Measurements from ENCODE around the gene ZNRF1. TPM values are rescaled to one million over a fixed set of nuclear protein-coding genes. Genes with fewer than 3 reads are reported as not detected.

The ZNRF1 gene
- polyA plus RNA-seq, 2 of the 4 experiments (the other 2 are of a cell fraction): 18.6 to 22.6 TPM

DNA sequence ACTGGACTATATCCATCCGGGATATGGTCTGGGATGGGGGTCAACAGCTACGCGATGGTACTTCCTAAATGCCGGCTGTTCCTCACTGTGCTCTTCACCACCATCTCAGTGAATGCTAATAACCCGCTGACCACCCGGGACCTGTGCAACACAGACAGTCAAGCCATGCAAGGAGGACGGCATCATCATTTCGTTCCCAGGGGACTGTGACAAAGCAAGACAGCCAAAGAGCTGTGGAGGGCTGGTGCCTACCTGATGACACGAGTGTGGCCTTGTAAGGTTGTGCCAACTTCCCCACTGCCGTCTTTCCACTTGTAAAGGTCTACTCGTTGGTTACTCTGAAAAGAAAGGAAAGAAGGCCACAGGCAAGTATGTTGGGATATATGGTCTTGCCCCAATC is 47.6 kb upstream of the ZNRF1 start:
- no peak for FAIRE-seq
- no peaks in the 10 kb centered on the region for H3K9me3 ChIP-seq
- WGBS (ENCODE audit: missing lambda C conversion rate): 97% methylated on average over 11 of the region's 11 CpGs
- no peaks in the 10 kb centered on the region for H3K4me1 ChIP-seq
- no peak for DNase-seq (ENCODE audit: low read depth in 1 of 2, low spot score in 1 of 2)
- ATAC-seq: no peak
- POLR2A ChIA-PET: no interaction called here
- H3K4me3 ChIP-seq: no peak overlapping the region
- CTCF ChIA-PET: interaction anchor here (0.9 to 2.1 kb wide), 2 partner anchors 160 to 241 kb away, joined by 3 to 5 read pairs; no protein-coding TSS in a partner anchor
- H3K27ac ChIP-seq: no peak overlapping the region
- no peak for TF ChIP-seq TP53 (CRISPR knock-in tag; IDR thresholded peaks at IDR 0.05)
- no peak for TF ChIP-seq RCOR1 (IDR thresholded peaks at IDR 0.05; ENCODE audit: low read depth, low read length)
- TF ChIP-seq, protein P1, sequence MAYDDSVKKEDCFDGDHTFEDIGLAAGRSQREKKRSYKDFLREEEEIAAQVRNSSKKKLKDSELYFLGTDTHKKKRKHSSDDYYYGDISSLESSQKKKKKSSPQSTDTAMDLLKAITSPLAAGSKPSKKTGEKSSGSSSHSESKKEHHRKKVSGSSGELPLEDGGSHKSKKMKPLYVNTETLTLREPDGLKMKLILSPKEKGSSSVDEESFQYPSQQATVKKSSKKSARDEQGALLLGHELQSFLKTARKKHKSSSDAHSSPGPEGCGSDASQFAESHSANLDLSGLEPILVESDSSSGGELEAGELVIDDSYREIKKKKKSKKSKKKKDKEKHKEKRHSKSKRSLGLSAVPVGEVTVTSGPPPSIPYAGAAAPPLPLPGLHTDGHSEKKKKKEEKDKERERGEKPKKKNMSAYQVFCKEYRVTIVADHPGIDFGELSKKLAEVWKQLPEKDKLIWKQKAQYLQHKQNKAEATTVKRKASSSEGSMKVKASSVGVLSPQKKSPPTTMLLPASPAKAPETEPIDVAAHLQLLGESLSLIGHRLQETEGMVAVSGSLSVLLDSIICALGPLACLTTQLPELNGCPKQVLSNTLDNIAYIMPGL (CRISPR knock-in tag; IDR thresholded peaks at IDR 0.05; ENCODE audit: borderline replicate concordance): no peak
- TF ChIP-seq SREBF2 (IDR thresholded peaks at IDR 0.05): no peak
- TF ChIP-seq FOSL2 (IDR thresholded peaks at IDR 0.05): no peak
- no peak for TF ChIP-seq FOSL2 (CRISPR knock-in tag; IDR thresholded peaks at IDR 0.05)
- TF ChIP-seq, protein P2, sequence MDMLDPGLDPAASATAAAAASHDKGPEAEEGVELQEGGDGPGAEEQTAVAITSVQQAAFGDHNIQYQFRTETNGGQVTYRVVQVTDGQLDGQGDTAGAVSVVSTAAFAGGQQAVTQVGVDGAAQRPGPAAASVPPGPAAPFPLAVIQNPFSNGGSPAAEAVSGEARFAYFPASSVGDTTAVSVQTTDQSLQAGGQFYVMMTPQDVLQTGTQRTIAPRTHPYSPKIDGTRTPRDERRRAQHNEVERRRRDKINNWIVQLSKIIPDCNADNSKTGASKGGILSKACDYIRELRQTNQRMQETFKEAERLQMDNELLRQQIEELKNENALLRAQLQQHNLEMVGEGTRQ (IDR thresholded peaks at IDR 0.05): no peak
- no peak for TF ChIP-seq CEBPB (IDR thresholded peaks at IDR 0.05)
- TF ChIP-seq HOXB5 (CRISPR knock-in tag; IDR thresholded peaks at IDR 0.05): no peak
- no peak overlapping the region for H3K4me2 ChIP-seq

DNA sequence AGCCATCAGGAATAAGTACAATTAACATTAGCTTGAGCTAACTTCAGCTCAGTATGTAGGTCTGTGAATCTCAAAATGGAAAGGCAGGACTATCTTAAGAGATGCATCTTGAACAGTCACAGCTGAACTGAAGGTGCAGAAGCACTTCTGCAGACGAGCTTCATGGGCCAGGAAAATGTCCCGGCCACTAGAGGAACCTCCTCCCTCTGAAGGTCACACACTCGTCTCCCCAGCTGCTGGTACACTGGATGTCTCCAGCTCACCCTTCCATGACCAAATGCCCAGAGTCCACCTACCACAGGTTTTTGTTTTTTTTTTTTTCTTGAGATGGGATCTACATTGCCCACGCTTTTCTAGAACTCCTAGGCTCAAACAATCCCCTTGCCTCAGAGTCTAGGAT is 47.1 kb upstream of the ZNRF1 start:
- H3K4me1 ChIP-seq: no peaks in the 10 kb centered on the region
- no peaks in the 10 kb centered on the region for H3K9me3 ChIP-seq
- H3K4me3 ChIP-seq: no peak overlapping the region
- no peak overlapping the region for H3K4me2 ChIP-seq
- DNase-seq (ENCODE audit: low read depth in 1 of 2, low spot score in 1 of 2) (no peak), FAIRE-seq (no peak), ATAC-seq (no peak)
- ChIA-PET CTCF (interaction anchor here (0.9 to 2.1 kb wide), 2 partner anchors 160 to 242 kb away, joined by 3 to 5 read pairs; no protein-coding TSS in a partner anchor), POLR2A (no interaction called here)
- no peak for TF ChIP-seq RARB (CRISPR knock-in tag; IDR thresholded peaks at IDR 0.05)
- TF ChIP-seq CBX2 (IDR thresholded peaks at IDR 0.05; ENCODE audit: borderline replicate concordance, low read depth): no peak
- TF ChIP-seq FOSB (CRISPR knock-in tag; IDR thresholded peaks at IDR 0.05): no peak
- TF ChIP-seq, protein P3, sequence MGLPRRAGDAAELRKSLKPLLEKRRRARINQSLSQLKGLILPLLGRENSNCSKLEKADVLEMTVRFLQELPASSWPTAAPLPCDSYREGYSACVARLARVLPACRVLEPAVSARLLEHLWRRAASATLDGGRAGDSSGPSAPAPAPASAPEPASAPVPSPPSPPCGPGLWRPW (IDR thresholded peaks at IDR 0.05): no peak
- TF ChIP-seq, protein P4, sequence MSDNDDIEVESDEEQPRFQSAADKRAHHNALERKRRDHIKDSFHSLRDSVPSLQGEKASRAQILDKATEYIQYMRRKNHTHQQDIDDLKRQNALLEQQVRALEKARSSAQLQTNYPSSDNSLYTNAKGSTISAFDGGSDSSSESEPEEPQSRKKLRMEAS (IDR thresholded peaks at IDR 0.05): no peak
- TF ChIP-seq, protein P1 (CRISPR knock-in tag; IDR thresholded peaks at IDR 0.05; ENCODE audit: borderline replicate concordance): no peak
- TF ChIP-seq EHMT2 (IDR thresholded peaks at IDR 0.05; ENCODE audit: low read depth): no peak
- TF ChIP-seq RAD21 (conservative IDR thresholded peaks at IDR 0.05 in 1 of 2, IDR thresholded peaks at IDR 0.05 in 1 of 2): no peak
- WGBS (ENCODE audit: missing lambda C conversion rate): 84% methylated on average over 4 of the region's 4 CpGs
- no peak overlapping the region for H3K27ac ChIP-seq

DNA sequence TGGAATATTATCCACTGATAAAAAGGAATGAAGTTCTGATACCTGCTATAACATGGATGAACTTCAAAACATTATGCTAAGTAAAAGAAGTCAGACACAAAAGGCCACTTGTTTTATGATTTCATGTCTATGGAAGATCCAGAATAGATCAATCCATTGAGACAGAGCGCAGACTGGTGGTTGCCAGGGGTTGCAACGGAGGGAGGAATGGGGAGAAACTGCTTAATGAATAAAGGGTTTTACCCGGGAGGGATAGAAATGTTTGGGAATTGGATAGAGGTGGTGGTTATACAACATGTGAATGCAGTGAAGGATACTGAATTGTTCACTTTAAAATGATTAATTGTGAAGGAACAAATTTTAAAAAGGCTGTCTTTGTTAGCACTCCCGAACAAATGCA is 44.1 kb upstream of the ZNRF1 start:
- ATAC-seq (no peak), FAIRE-seq (no peak), DNase-seq (ENCODE audit: low read depth in 1 of 2, low spot score in 1 of 2) (no peak)
- POLR2A ChIA-PET: no interaction called here
- H3K9me3 ChIP-seq: no peaks in the 10 kb centered on the region
- 93% methylated on average over 4 of the region's 4 CpGs for WGBS (ENCODE audit: missing lambda C conversion rate)
- CTCF ChIA-PET: no interaction called here
- H3K4me3 ChIP-seq: no peak overlapping the region
- TF ChIP-seq RNF2 (IDR thresholded peaks at IDR 0.05; ENCODE audit: borderline replicate concordance, low read depth) (no peak), CBX2 (IDR thresholded peaks at IDR 0.05; ENCODE audit: borderline replicate concordance, low read depth) (no peak), BHLHE40 (IDR thresholded peaks at IDR 0.05; ENCODE audit: low read depth, low read length) (no peak), CBX8 (IDR thresholded peaks at IDR 0.05) (no peak), NR3C1 (IDR thresholded peaks at IDR 0.05) (no peak), HEYL (CRISPR knock-in tag; IDR thresholded peaks at IDR 0.05) (no peak), RARB (CRISPR knock-in tag; IDR thresholded peaks at IDR 0.05) (no peak), NPAS2 (CRISPR knock-in tag; IDR thresholded peaks at IDR 0.05; ENCODE audit: borderline replicate concordance) (no peak), FOSB (CRISPR knock-in tag; IDR thresholded peaks at IDR 0.05) (no peak), MAFK (IDR thresholded peaks at IDR 0.05; ENCODE audit: partially characterized antibody) (no peak), GATA3 (IDR thresholded peaks at IDR 0.05; ENCODE audit: borderline replicate concordance) (no peak), ZFP36 (IDR thresholded peaks at IDR 0.05; ENCODE audit: borderline replicate concordance, partially characterized antibody) (no peak)
- TF ChIP-seq, protein P5, sequence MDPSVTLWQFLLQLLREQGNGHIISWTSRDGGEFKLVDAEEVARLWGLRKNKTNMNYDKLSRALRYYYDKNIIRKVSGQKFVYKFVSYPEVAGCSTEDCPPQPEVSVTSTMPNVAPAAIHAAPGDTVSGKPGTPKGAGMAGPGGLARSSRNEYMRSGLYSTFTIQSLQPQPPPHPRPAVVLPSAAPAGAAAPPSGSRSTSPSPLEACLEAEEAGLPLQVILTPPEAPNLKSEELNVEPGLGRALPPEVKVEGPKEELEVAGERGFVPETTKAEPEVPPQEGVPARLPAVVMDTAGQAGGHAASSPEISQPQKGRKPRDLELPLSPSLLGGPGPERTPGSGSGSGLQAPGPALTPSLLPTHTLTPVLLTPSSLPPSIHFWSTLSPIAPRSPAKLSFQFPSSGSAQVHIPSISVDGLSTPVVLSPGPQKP (IDR thresholded peaks at IDR 0.05; ENCODE audit: low read depth, low read length): no peak
- TF ChIP-seq, protein P3 (IDR thresholded peaks at IDR 0.05): no peak
- TF ChIP-seq, protein P6, sequence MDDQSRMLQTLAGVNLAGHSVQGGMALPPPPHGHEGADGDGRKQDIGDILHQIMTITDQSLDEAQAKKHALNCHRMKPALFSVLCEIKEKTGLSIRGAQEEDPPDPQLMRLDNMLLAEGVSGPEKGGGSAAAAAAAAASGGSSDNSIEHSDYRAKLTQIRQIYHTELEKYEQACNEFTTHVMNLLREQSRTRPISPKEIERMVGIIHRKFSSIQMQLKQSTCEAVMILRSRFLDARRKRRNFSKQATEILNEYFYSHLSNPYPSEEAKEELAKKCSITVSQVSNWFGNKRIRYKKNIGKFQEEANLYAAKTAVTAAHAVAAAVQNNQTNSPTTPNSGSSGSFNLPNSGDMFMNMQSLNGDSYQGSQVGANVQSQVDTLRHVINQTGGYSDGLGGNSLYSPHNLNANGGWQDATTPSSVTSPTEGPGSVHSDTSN (IDR thresholded peaks at IDR 0.05): no peak
- no peaks in the 10 kb centered on the region for H3K4me1 ChIP-seq
- no peak overlapping the region for H3K27ac ChIP-seq
- H3K4me2 ChIP-seq: no peak overlapping the region

Data from A549 (cell line).